H9 (cell line): ENCODE measurements around the gene EPAS1. TPM values are rescaled to one million over a fixed set of nuclear protein-coding genes. Genes with fewer than 3 reads are reported as not detected.

ENCODE experiments used
- DNase-seq: peaks from one replicate; pipeline ENCODE4 v3.0.0-alpha.2; 2017
- H2AFZ ChIP-seq: one replicate; pipeline ENCODE4 v1.6.1; 2013; ENCODE audit warnings: mild to moderate bottlenecking, low read length, control low read depth, moderate library complexity
- H2AK5ac ChIP-seq: 2 replicates; pipeline ENCODE4 v1.6.1; 2013; ENCODE audit warnings: low read length, control low read depth, mixed read lengths; ENCODE audit not compliant: insufficient read length
- H2BK120ac ChIP-seq: one replicate; pipeline ENCODE4 v1.6.1; 2013; ENCODE audit warnings: low read depth, mild to moderate bottlenecking, low read length, control low read depth, inconsistent platforms; ENCODE audit not compliant: poor library complexity, severe bottlenecking
- H2BK12ac ChIP-seq: 2 replicates; pipeline ENCODE4 v1.6.1; 2013; ENCODE audit warnings: low read length, control low read depth, mixed read lengths, low read depth; ENCODE audit not compliant: insufficient read length
- H2BK15ac ChIP-seq: 2 replicates; pipeline ENCODE4 v1.6.1; 2013; ENCODE audit warnings: low read depth, low read length, control low read depth
- H2BK20ac ChIP-seq: one replicate; pipeline ENCODE4 v1.6.1; 2013; ENCODE audit warnings: low read depth, mild to moderate bottlenecking, low read length, control low read depth, inconsistent platforms; ENCODE audit not compliant: poor library complexity, severe bottlenecking
- H2BK5ac ChIP-seq: 2 replicates; pipeline ENCODE4 v1.6.1; 2013; ENCODE audit warnings: low read length, control low read depth, mixed read lengths; ENCODE audit not compliant: insufficient read length
- H3K14ac ChIP-seq: 2 replicates; pipeline ENCODE4 v1.6.1; 2013; ENCODE audit warnings: low read length, control low read depth; ENCODE audit not compliant: insufficient read depth
- H3K18ac ChIP-seq: 2 replicates; pipeline ENCODE4 v1.6.1; 2013; ENCODE audit warnings: low read depth, mild to moderate bottlenecking, mixed read lengths, low read length, control low read depth; ENCODE audit not compliant: insufficient read length
- H3K23ac ChIP-seq: 2 replicates; pipeline ENCODE4 v1.6.1; 2013; ENCODE audit warnings: low read length, control low read depth, mixed read lengths, low read depth; ENCODE audit not compliant: insufficient read length
- H3K23me2 ChIP-seq: 2 replicates; pipeline ENCODE4 v1.6.1; 2013; ENCODE audit warnings: low read depth, mild to moderate bottlenecking, mixed read lengths, low read length, control low read depth; ENCODE audit not compliant: insufficient read length, poor library complexity, severe bottlenecking
- H3K27ac ChIP-seq: 2 replicates; pipeline ENCODE4 v1.5.1; 2013; ENCODE audit warnings: low read length, control low read depth, mixed read lengths, low read depth; ENCODE audit not compliant: insufficient read length
- H3K27me3 ChIP-seq: 2 replicates; pipeline ENCODE4 v1.6.1; 2013; ENCODE audit warnings: low read length, control low read depth, inconsistent platforms; ENCODE audit not compliant: insufficient read depth
- H3K4ac ChIP-seq: 2 replicates; pipeline ENCODE4 v1.6.1; 2013; ENCODE audit warnings: low read depth, mild to moderate bottlenecking, control low read depth, inconsistent platforms, low read length, moderate library complexity
- H3K4me1 ChIP-seq: 2 replicates; pipeline ENCODE4 v1.6.1; 2013; ENCODE audit warnings: low read length, control low read depth, inconsistent platforms; ENCODE audit not compliant: insufficient read depth
- H3K4me2 ChIP-seq: 2 replicates; pipeline ENCODE4 v1.6.1; 2013; ENCODE audit warnings: low read length, control low read depth, mixed read lengths; ENCODE audit not compliant: insufficient read length, insufficient read depth
- H3K56ac ChIP-seq: 2 replicates; pipeline ENCODE4 v1.6.1; 2013; ENCODE audit warnings: low read depth, mild to moderate bottlenecking, mixed read lengths, low read length, control low read depth; ENCODE audit not compliant: insufficient read length
- H3K79me1 ChIP-seq: 2 replicates; pipeline ENCODE4 v1.6.1; 2013; ENCODE audit warnings: low read depth, mild to moderate bottlenecking, moderate library complexity, low read length, control low read depth, inconsistent platforms; ENCODE audit not compliant: insufficient read depth, poor library complexity, severe bottlenecking
- H3K79me2 ChIP-seq: 2 replicates; pipeline ENCODE4 v1.6.1; 2013; ENCODE audit warnings: low read length, control low read depth, inconsistent platforms; ENCODE audit not compliant: insufficient read depth
- H3K9ac ChIP-seq: 2 replicates; pipeline ENCODE4 v1.6.1; 2013; ENCODE audit warnings: low read length, control low read depth, mixed read lengths; ENCODE audit not compliant: insufficient read length; ENCODE audit errors: extremely low read depth
- H3K9me3 ChIP-seq: one replicate; pipeline ENCODE4 v1.6.1; 2013; ENCODE audit warnings: low read depth, low read length, inconsistent platforms; ENCODE audit not compliant: control insufficient read depth
- H3T11ph ChIP-seq: one replicate; pipeline ENCODE4 v1.6.1; 2013; ENCODE audit warnings: mild to moderate bottlenecking, low read length, control low read depth, inconsistent platforms
- H4K20me1 ChIP-seq: one replicate; pipeline ENCODE4 v1.6.1; 2013; ENCODE audit not compliant: control insufficient read depth, insufficient read length, insufficient read depth
- H4K5ac ChIP-seq: 2 replicates; pipeline ENCODE4 v1.6.1; 2013; ENCODE audit warnings: low read depth, mild to moderate bottlenecking, mixed read lengths, low read length, control low read depth; ENCODE audit not compliant: insufficient read length
- H4K8ac ChIP-seq: replicated peaks from 2 replicates; pipeline ENCODE4 v1.6.1; 2013; ENCODE audit warnings: low read length, control low read depth, mixed read lengths, low read depth; ENCODE audit not compliant: insufficient read length
- H4K91ac ChIP-seq: 2 replicates; pipeline ENCODE4 v1.6.1; 2013; ENCODE audit warnings: low read depth, mild to moderate bottlenecking, moderate library complexity, mixed read lengths, low read length, control low read depth; ENCODE audit not compliant: insufficient read length
- H3K27ac Mint-ChIP-seq, 3 experiments: 2 replicates in 2 of 3; 3 replicates in 1 of 3; pipeline ENCODE4 v1.8.0; 2020 to 2021; ENCODE audit warnings: mixed read lengths in 3 of 3, mild to moderate bottlenecking in 1 of 3, moderate library complexity in 1 of 3
- H3K27me3 Mint-ChIP-seq: 2 replicates; pipeline ENCODE4 v1.8.0; 2021; ENCODE audit warnings: low read depth, mild to moderate bottlenecking, moderate library complexity, mixed read lengths
- H3K36me3 Mint-ChIP-seq, 3 experiments: 2 replicates in 2 of 3; 3 replicates in 1 of 3; pipeline ENCODE4 v1.8.0; 2020 to 2021; ENCODE audit warnings: low read depth in 3 of 3, mixed read lengths in 3 of 3; ENCODE audit not compliant: insufficient read depth in 1 of 3
- H3K4me1 Mint-ChIP-seq, 2 experiments: 2 replicates each; pipeline ENCODE4 v1.8.0; 2020; ENCODE audit warnings: mixed read lengths in 2 of 2
- H3K4me3 Mint-ChIP-seq, 2 experiments: 2 replicates in 1 of 2; 3 replicates in 1 of 2; pipeline ENCODE4 v1.8.0; 2020 to 2021; ENCODE audit warnings: mild to moderate bottlenecking in 2 of 2, mixed read lengths in 2 of 2, moderate library complexity in 1 of 2
- H3K9me3 Mint-ChIP-seq, 2 experiments: 2 replicates in 1 of 2; 3 replicates in 1 of 2; pipeline ENCODE4 v1.8.0; 2020; ENCODE audit warnings: mild to moderate bottlenecking in 2 of 2, mixed read lengths in 2 of 2, moderate library complexity in 1 of 2
- CTCF ChIP-seq: fragments of 200-600 bp; sonication (generic); conservative IDR thresholded peaks from 3 replicates; pipeline ENCODE4 v1.8.0; 2021; ENCODE audit warnings: antibody characterized with exemption, mild to moderate bottlenecking
- whole genome bisulfite sequencing: extraction: QIAGEN DNeasy Blood & Tissue Kit; methylation state at CpG from one replicate; pipeline ENCODE4 v1.1.7; 2013; ENCODE audit warnings: missing lambda C conversion rate, low lambda C conversion rate, mixed read lengths; ENCODE audit not compliant: insufficient read length; ENCODE audit errors: extremely low coverage; 5-methylcytosine and 5-hydroxymethylcytosine counted together
- total RNA-seq: library from RNA; stranded (reverse); gene quantifications from 2 replicates; pipeline ENCODE4 v1.2.1, GENCODE V29; 2021

The EPAS1 gene
- total RNA-seq, 1 experiment from 2014 or later = 1.1 TPM

GRCh38 chr2:46379213-46380037 lies 82.2 kb downstream of the EPAS1 start:
- no peaks in the 10 kb centered on the region for H3K4me1 Mint-ChIP-seq
- H2BK20ac ChIP-seq = no peak overlapping the region
- TF ChIP-seq CTCF = no peak
- no peaks in the 10 kb centered on the region for H3K79me2 ChIP-seq
- H3K27ac Mint-ChIP-seq = no peak overlapping the region; a peak in 1 of 7 replicates
- no peak overlapping the region for H2BK120ac ChIP-seq
- no peak overlapping the region for H4K5ac ChIP-seq
- no peak overlapping the region for H2BK12ac ChIP-seq
- no peaks in the 10 kb centered on the region for H4K20me1 ChIP-seq
- H3K27ac ChIP-seq = no peak overlapping the region
- H3K4me2 ChIP-seq = no peak overlapping the region
- WGBS = no CpG with 5 or more reads among the region's 9 CpGs
- H4K91ac ChIP-seq = no peak overlapping the region
- no peak overlapping the region for H3K4ac ChIP-seq
- no peak overlapping the region for H4K8ac ChIP-seq
- H3K4me1 ChIP-seq = no peaks in the 10 kb centered on the region
- no peak overlapping the region for H2BK15ac ChIP-seq
- H3K56ac ChIP-seq = no peak overlapping the region
- H3K14ac ChIP-seq = no peak overlapping the region
- no peaks in the 10 kb centered on the region for H3K79me1 ChIP-seq
- H2BK5ac ChIP-seq = no peak overlapping the region
- H2AFZ ChIP-seq = no peak overlapping the region
- H3K9ac ChIP-seq = no peak overlapping the region
- H3K36me3 Mint-ChIP-seq = no peaks in the 10 kb centered on the region
- no peak overlapping the region for H3T11ph ChIP-seq
- no peaks in the 10 kb centered on the region for H3K9me3 ChIP-seq
- no peaks in the 10 kb centered on the region for H3K27me3 ChIP-seq
- no peak overlapping the region for H2AK5ac ChIP-seq
- H3K18ac ChIP-seq = no peak overlapping the region
- no peak overlapping the region for H3K4me3 Mint-ChIP-seq
- no peak overlapping the region for H3K23ac ChIP-seq
- H3K9me3 Mint-ChIP-seq = no peaks in the 10 kb centered on the region
- no peaks in the 10 kb centered on the region for H3K23me2 ChIP-seq
- peak; percentile 12 for DNase-seq
- H3K27me3 Mint-ChIP-seq = no peaks in the 10 kb centered on the region
